ENCODE results near the gene HSPBAP1. TPM values are rescaled to one million over a fixed set of nuclear protein-coding genes. Genes with fewer than 3 reads are reported as not detected.

HSPBAP1 gene
- total and polyA plus RNA-seq, 2 of the 4 experiments (the other 2 are of a cell fraction) = 2.6 to 4.8 TPM

- Histone ChIP-seq H3K9me1 (ENCODE audit: insufficient read depth, low read length) (peaks cover 3% of the 10 kb centered on the region; the same call in 1 of the 2 replicates), H2BK20ac (ENCODE audit: low read depth, low read length) (no peak overlapping the region), H3K23ac (ENCODE audit: low read depth, low read length) (no peak overlapping the region), H3K4me1 (ENCODE audit: control insufficient read depth, insufficient read depth, low read length) (no peaks in the 10 kb centered on the region; the same call in 1 of the 2 replicates), H3K36me3 (ENCODE audit: control insufficient read depth, insufficient read depth, low read length) (peaks cover 2% of the 10 kb centered on the region; the same call in 1 of the 2 replicates), H4K8ac (ENCODE audit: low read depth in 2 of 2, low read length in 2 of 2) (no peak overlapping the region), H3K4me2 (ENCODE audit: low read depth, low read length) (no peak overlapping the region), H3K4me3 (ENCODE audit: insufficient read depth, low read depth, low read length) (no peak overlapping the region), H3K9ac (ENCODE audit: low read depth, low read length) (no peak overlapping the region), H3K79me1 (ENCODE audit: low read depth in 1 of 2, low read length in 2 of 2) (no peaks in the 10 kb centered on the region), H4K20me1 (ENCODE audit: insufficient read depth, low read length) (no peaks in the 10 kb centered on the region), H3K14ac (replicated peaks; ENCODE audit: low read depth, low read length) (no peak overlapping the region), H2AK9ac (replicated peaks; ENCODE audit: low read depth, low read length, poor library complexity) (no peak overlapping the region), H4K91ac (ENCODE audit: insufficient read depth, low read depth, low read length) (no peak overlapping the region), H3K27me3 (ENCODE audit: control insufficient read depth, insufficient read depth, low read length) (no peaks in the 10 kb centered on the region), H2AFZ (replicated peaks; ENCODE audit: low read length, poor library complexity) (no peak overlapping the region), H3K27ac (ENCODE audit: insufficient read depth, low read length) (no peak overlapping the region), H4K5ac (ENCODE audit: low read depth, low read length) (no peak overlapping the region), H2BK15ac (ENCODE audit: low read depth, low read length) (no peak overlapping the region), H3K18ac (ENCODE audit: low read depth, low read length) (no peak overlapping the region), H3K4ac (ENCODE audit: low read depth, low read length) (no peak overlapping the region), H2BK120ac (ENCODE audit: low read depth, low read length) (no peak overlapping the region), H2AK5ac (ENCODE audit: low read depth, low read length) (no peak overlapping the region), H2BK5ac (ENCODE audit: low read depth, low read length, poor library complexity, severe bottlenecking) (no peak overlapping the region), H3K9me3 (ENCODE audit: control insufficient read depth, insufficient read depth, low read length) (no peaks in the 10 kb centered on the region), H3K56ac (ENCODE audit: extremely low read depth, insufficient read depth, low read length) (no peak overlapping the region)
- ChIA-PET CTCF (interaction anchor here (0.5 to 1.5 kb wide), 6 partner anchors 9 to 313 kb away, joined by 3 to 6 read pairs (median 4); no protein-coding TSS in a partner anchor), POLR2A (ENCODE audit: unreplicated experiment) (no interaction called here)
- BruUV-seq (replicated peaks) = no TSS peak
- intact Hi-C loops (cut with micrococcal nuclease) (no loop called here), dilution Hi-C loops (cut with HindIII; ENCODE audit: low sequenced_read_pairs, unreplicated experiment) (no loop called here), in situ Hi-C loops (cut with MboI; ENCODE audit: low sequenced_read_pairs) (no loop called here)
- DNase-seq = peak; percentile 12
- no CpG with 5 or more reads among the region's 2 CpGs for WGBS, 2 experiments (ENCODE audit: extremely low coverage in 2 of 2, insufficient read length in 1 of 2)
- TF ChIP-seq MXI1 (IDR thresholded peaks at IDR 0.05; ENCODE audit: borderline replicate concordance, low read depth, low read length) (no peak), SMC3 (IDR thresholded peaks at IDR 0.05; ENCODE audit: low read depth, low read length) (no peak), RAD21 (IDR thresholded peaks at IDR 0.05; ENCODE audit: low read length) (no peak), MAFK (IDR thresholded peaks at IDR 0.05; ENCODE audit: low read depth, low read length) (no peak), USF2 (IDR thresholded peaks at IDR 0.05; ENCODE audit: low read depth, low read length) (no peak), FOS (IDR thresholded peaks at IDR 0.05; ENCODE audit: low read depth, low read length) (no peak), CEBPB (IDR thresholded peaks at IDR 0.05; ENCODE audit: low read depth, low read length) (no peak), BHLHE40 (IDR thresholded peaks at IDR 0.05; ENCODE audit: low read depth, low read length) (no peak)
- TF ChIP-seq, protein P1, sequence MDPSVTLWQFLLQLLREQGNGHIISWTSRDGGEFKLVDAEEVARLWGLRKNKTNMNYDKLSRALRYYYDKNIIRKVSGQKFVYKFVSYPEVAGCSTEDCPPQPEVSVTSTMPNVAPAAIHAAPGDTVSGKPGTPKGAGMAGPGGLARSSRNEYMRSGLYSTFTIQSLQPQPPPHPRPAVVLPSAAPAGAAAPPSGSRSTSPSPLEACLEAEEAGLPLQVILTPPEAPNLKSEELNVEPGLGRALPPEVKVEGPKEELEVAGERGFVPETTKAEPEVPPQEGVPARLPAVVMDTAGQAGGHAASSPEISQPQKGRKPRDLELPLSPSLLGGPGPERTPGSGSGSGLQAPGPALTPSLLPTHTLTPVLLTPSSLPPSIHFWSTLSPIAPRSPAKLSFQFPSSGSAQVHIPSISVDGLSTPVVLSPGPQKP (IDR thresholded peaks at IDR 0.05; ENCODE audit: borderline replicate concordance, low read depth, low read length) = no peak
- peak; percentile 82 for ATAC-seq (ENCODE audit: low read depth)
Observed at GRCh38 chr3:122755491-122755890, 38.1 kb downstream of the HSPBAP1 start.
